Activated T-cell treated with anti-CD3 and anti-CD28 coated beads, Interleukin-2, amount 50 U/mL, for 72 hours (primary cell): ENCODE data around the gene EEF1A2. TPM values are rescaled to one million over a fixed set of nuclear protein-coding genes. Genes with fewer than 3 reads are reported as not detected.
"Not testable (repeated sequence)": the region's sequence is repeated elsewhere in the genome, so short reads cannot be mapped to it uniquely, and the experiment has no call there.

ENCODE experiments used
- ATAC-seq, 2 donors: fragments of 150-1000 bp; cut with Tn5 transposase; replicated peaks in 1 of 2; 2 replicates each; pipeline ENCODE4 v1.10.0; 2021; ENCODE audit warnings: moderate library complexity in 2 of 2, mild to moderate bottlenecking in 1 of 2
- DNase-seq, 2 donors: peaks; one replicate each; pipeline ENCODE4 v3.0.0; 2021 to 2022; ENCODE audit warnings: mixed read lengths in 1 of 2
- H3K27ac Mint-ChIP-seq: one replicate; pipeline ENCODE4 v1.8.0; 2022; ENCODE audit warnings: mild to moderate bottlenecking, moderate library complexity, mixed read lengths
- H3K27me3 Mint-ChIP-seq: one replicate; pipeline ENCODE4 v1.8.0; 2022; ENCODE audit warnings: low read depth, mixed read lengths
- H3K36me3 Mint-ChIP-seq, 2 donors: one replicate each; pipeline ENCODE4 v1.8.0; 2022; ENCODE audit warnings: mixed read lengths in 2 of 2, mild to moderate bottlenecking in 1 of 2; ENCODE audit not compliant: insufficient read depth in 2 of 2
- H3K4me1 Mint-ChIP-seq: one replicate; pipeline ENCODE4 v1.8.0; 2022; ENCODE audit warnings: low read depth, mixed read lengths
- H3K4me3 Mint-ChIP-seq, 2 donors: one replicate each; pipeline ENCODE4 v1.8.0; 2022; ENCODE audit warnings: mild to moderate bottlenecking in 2 of 2, mixed read lengths in 2 of 2, moderate library complexity in 2 of 2
- H3K9me3 Mint-ChIP-seq, 2 donors: one replicate each; pipeline ENCODE4 v1.8.0; 2022; ENCODE audit warnings: mixed read lengths in 2 of 2
- total RNA-seq, 2 donors: library from RNA; stranded (reverse); gene quantifications; one replicate each; pipeline ENCODE4 v1.2.3, GENCODE V29; 2022

The EEF1A2 gene
- total RNA-seq, 2 donors from 2014 or later = 0.94 to 8.3 TPM

DNA sequence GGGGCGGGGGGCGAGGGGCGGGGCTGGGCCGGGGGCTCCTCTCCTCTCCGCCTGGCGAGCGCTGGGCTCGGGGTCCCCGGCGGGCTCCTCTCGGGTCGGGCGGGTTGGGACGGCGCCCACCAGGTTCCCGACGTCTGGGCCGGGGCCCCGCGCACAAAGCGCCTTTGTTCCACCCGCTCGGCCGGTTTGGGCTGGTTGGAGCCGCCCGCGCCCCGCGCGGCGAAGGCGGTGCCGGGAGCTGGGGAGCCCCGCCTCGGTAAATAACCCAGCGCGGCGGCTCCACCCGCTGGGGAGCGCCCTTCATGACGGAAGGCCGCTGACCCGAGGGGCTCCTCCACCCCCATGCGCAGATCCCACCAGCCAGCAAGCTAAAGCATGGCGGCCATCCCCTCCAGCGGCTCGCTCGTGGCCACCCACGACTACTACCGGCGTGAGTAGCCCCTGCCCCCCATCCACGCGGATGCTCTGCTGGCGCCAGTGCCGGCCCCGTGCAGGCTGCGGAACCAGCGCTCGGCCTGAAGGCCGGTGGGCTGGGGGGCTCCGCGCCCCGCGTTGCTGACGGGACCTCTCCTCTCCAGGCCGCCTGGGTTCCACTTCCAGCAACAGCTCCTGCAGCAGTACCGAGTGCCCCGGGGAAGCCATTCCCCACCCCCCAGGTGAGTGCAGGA is 22.2 kb upstream of the EEF1A2 start:
- Mint-ChIP-seq H3K9me3 (peaks cover 3 to 5% of the 10 kb centered on the region in 2 donors), H3K27me3 (no peaks in the 10 kb centered on the region), H3K36me3 (peaks cover 8 to 17% of the 10 kb centered on the region in 2 donors), H3K4me3 (peak overlapping the region; percentile 85 to 89), H3K4me1 (peaks cover 17% of the 10 kb centered on the region), H3K27ac (no peak overlapping the region)
- DNase-seq (peak; percentile 67 to 79), ATAC-seq (peak; percentile 58 to 59)

DNA sequence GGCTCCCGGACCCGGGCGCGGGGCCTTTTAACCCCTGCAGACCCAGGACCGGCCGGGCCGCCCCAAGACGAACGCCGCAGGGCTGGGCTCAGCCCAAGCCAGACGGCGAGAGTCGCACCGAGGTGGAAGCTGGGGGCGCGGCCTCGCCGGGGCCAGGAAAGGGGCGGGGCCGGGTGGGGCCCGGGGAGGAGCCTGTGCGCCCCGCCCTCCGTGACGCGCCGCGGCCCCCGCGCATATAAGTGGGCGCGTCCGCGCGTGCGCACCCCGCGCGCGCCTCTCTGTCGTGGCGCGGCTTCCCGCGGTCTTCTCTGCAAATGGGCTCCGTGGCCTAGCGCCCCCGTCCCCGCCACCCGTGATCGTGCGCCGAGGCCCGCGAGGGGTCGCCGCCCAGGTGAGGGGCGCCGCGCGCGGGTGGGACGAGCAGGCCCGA is 21.6 kb upstream of the EEF1A2 start, which contains the start of gene PPDPF:
Gene PPDPF, plus strand, starts transcription at position 262 of the 430 bp plus-strand sequence. CDS start 544 bp downstream, outside the sequence.
- no peaks in the 10 kb centered on the region for H3K27me3 Mint-ChIP-seq
- H3K27ac Mint-ChIP-seq = no peak within 1 kb of the TSS

DNA sequence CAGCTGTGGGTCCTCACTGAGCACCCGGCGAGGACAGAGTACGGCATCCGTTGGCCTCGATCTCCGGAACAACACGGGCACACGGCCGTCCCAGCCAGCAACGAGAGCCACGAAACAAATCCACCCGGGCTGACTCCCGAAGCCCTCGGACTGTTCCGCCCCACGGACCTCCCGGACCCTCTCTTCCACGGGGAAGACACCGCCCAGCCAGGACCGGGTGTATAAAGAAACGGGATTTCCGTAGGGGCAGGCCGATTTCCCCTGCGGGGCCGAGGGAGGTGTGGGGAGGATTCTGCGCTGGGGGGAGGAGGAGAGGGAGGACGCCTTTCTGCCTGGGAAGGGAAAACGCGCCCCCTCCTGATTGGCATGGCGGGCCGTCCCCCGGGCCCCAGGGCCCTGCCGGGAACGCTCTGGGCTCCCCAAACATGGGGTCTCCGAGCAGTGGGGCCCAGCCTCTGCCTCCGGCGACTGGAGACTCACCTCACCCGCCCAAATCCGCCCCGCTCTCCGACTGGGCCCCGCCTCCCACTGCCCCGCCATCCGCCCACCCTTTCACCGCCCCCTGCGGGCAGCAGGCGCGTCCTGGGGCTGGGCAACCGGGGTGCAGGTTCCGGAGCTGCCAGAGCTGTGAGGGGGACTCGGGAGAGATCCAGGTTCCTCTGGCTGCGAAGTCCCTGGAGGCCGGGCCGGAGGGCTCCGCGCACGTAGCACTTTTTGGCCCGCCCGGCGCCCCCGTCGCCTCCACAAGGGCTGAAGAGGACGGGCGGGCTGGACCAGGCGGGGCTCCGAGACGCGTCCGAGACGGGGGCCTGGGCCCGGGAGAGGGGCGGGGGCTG is 21.0 kb upstream of the EEF1A2 start:
- peak overlapping the region; percentile 74 to 77 for H3K4me3 Mint-ChIP-seq
- DNase-seq (peak; percentile 77 to 81), ATAC-seq (peak; percentile 69 to 74)
- peaks cover 12 to 17% of the 10 kb centered on the region in 2 donors for H3K36me3 Mint-ChIP-seq
- no peaks in the 10 kb centered on the region for H3K27me3 Mint-ChIP-seq
- peaks cover 17% of the 10 kb centered on the region for H3K4me1 Mint-ChIP-seq
- H3K27ac Mint-ChIP-seq = no peak overlapping the region
- H3K9me3 Mint-ChIP-seq = peaks cover 3 to 11% of the 10 kb centered on the region in 2 donors

More for the DNA sequence above, 21.6 kb upstream of the EEF1A2 start, which contains the start of gene PPDPF:
- peak; percentile 87 to 91 for ATAC-seq
- Mint-ChIP-seq H3K36me3 (peaks cover 10 to 17% of the 10 kb centered on the region in 2 donors), H3K4me3 (peak within 1 kb of the TSS; percentile 85 to 89), H3K4me1 (peaks cover 17% of the 10 kb centered on the region), H3K9me3 (peaks cover 3 to 5% of the 10 kb centered on the region in 2 donors)
- DNase-seq = peak; percentile 79 to 89

DNA sequence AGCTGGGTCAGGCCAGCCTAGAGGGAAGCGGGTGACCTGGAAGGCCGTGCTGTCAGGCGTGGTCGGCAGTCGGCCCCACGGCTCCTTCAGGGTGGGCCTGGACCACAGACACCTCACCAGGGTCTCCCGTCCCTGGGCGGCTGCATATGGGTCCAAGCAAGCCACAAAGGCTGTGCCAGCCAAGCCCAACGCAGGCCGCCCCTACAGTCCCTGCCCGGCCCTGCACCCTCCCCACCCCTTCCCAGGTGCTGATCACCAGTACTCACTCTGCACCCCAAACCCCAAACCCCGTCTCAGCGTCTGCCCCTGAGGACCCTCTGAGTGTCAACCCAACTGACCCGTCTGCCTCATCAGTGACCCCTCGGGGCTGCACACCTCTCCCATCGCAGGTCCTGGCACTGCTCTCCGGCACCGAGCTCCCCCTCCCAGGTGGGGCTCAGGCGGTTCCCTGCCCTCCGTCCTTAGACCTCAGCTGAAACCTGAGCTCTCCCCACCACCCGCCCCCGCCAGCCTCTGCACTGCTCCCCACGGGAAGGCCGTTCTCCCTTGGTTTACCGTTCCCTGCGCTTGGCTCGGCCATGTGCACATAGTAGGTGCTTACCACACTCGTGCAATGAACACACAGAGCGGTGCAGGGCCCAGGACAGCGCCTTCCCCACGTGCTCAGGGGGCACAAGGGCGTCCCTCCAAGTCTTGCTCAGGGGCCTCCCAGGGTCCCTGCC is 20.2 kb upstream of the EEF1A2 start:
- Mint-ChIP-seq H3K4me1 (peaks cover 10% of the 10 kb centered on the region), H3K36me3 (peaks cover 12 to 15% of the 10 kb centered on the region in 2 donors), H3K4me3 (peak overlapping the region; percentile 74 to 77), H3K27me3 (peaks cover 4% of the 10 kb centered on the region), H3K9me3 (peaks cover 5 to 11% of the 10 kb centered on the region in 2 donors), H3K27ac (no peak overlapping the region)
- ATAC-seq = no peak
- DNase-seq = no peak

DNA sequence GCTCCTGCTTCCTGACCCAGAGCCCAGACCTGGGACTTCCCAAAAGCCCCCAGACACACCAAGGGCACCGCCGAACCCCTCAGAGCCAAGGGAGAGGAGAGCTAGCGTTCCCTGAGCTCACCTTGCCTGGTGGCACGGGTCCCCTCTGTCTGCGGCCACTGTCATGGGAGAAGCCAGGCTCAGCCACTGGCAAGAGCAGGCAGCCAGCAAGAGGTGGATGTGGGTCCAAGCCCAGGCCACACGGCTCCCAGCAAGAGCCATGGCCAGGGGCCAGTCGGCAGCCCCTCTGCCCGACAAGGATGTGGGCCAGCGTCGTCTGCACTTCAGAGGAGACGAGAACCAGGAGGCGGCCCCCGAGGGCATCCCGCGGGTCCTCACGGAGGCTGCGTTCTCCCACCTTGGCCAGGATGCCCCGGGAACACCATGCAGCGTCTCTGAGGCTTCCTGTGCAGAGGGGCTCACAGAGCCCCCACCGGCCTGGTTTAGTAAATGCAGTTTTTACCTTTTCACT is 19.5 kb upstream of the EEF1A2 start:
- Mint-ChIP-seq H3K27me3 (peaks cover 7% of the 10 kb centered on the region), H3K27ac (no peak overlapping the region), H3K36me3 (peaks cover 7 to 9% of the 10 kb centered on the region in 2 donors), H3K9me3 (peaks cover 5 to 7% of the 10 kb centered on the region in 2 donors), H3K4me1 (peaks cover 8% of the 10 kb centered on the region), H3K4me3 (peak overlapping the region; percentile 42 to 77)
- DNase-seq = no peak
- no peak for ATAC-seq

- DNase-seq = no peak
- H3K4me3 Mint-ChIP-seq = peak overlapping the region in 1 of 2 donors; percentile 3
- no peak overlapping the region for H3K27ac Mint-ChIP-seq
- peaks cover 4 to 6% of the 10 kb centered on the region in 2 donors for H3K9me3 Mint-ChIP-seq
- peaks cover 14% of the 10 kb centered on the region for H3K27me3 Mint-ChIP-seq
- H3K4me1 Mint-ChIP-seq = peaks cover 7% of the 10 kb centered on the region
- peaks cover 4 to 5% of the 10 kb centered on the region in 2 donors for H3K36me3 Mint-ChIP-seq
- no peak for ATAC-seq
Measured at GRCh38 chr20:63517376-63518309, 18.8 kb upstream of the EEF1A2 start.

- not testable (repeated sequence) for H3K4me3 Mint-ChIP-seq, H3K4me1 Mint-ChIP-seq, H3K27ac Mint-ChIP-seq, H3K36me3 Mint-ChIP-seq, ATAC-seq, DNase-seq, H3K9me3 Mint-ChIP-seq
- H3K27me3 Mint-ChIP-seq = peaks cover 41% of the 10 kb centered on the region
Measured at GRCh38 chr20:63514520-63514919, 15.6 kb upstream of the EEF1A2 start.

DNA sequence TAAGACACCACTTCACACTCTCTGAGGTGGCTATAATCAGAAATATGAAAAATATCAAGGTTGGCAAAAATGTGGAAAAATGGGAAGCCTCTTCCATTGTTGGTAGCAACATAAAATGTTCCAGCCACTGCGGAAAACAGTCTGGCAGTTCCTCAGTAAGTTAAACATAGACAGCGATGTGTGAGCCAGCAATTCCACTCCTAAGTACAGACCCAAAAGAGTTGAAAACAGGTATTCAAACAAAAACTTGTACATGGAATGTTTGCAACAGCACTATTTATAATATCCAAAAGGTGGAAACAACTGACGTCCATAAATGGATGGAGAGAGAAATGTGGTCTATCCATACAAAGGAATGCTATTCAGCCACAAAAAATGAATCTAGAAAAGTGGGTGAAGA is 14.3 kb upstream of the EEF1A2 start:
- DNase-seq (no peak), ATAC-seq (no peak)
- Mint-ChIP-seq H3K9me3 (peaks cover 2 to 5% of the 10 kb centered on the region in 2 donors), H3K27me3 (peaks cover 50% of the 10 kb centered on the region), H3K4me1 (no peaks in the 10 kb centered on the region), H3K4me3 (no peak overlapping the region), H3K27ac (no peak overlapping the region), H3K36me3 (peaks cover 2 to 4% of the 10 kb centered on the region in 2 donors)

DNA sequence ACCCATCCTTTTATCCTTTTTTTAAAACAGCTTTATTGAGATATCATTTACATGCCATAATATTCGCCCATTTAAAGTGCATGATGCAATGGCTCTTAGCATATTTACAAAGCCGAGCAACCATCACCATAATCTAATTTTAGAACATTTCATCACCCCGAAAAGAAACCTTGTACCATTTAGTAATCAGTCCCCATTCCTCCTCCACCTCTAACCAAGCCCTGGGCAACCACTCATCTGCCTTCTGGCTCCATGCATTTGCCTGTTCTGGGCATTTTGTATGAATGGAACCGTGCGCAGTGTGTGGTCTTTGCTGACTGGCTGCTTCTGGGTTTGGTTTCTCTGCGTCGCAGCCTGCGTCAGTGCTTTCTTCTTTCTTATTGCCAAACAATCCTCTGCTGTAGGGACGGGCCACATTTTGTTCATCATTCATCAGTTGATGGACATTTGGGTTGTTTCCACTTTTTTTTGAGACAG is 10.2 kb upstream of the EEF1A2 start:
- Mint-ChIP-seq H3K36me3 (peaks cover 0 to 2% of the 10 kb centered on the region in 2 donors), H3K27me3 (peaks cover 66% of the 10 kb centered on the region), H3K4me1 (no peaks in the 10 kb centered on the region), H3K9me3 (peaks cover 2 to 4% of the 10 kb centered on the region in 2 donors), H3K4me3 (no peak overlapping the region), H3K27ac (no peak overlapping the region)
- ATAC-seq = no peak
- DNase-seq = no peak

GRCh38 chr20:63508072-63508768 is 9.3 kb upstream of the EEF1A2 start:
- ATAC-seq (peak; percentile 36 to 52), DNase-seq (no peak)
- no peaks in the 10 kb centered on the region for H3K4me1 Mint-ChIP-seq
- peak overlapping the region in 1 of 2 donors; percentile 6 for H3K4me3 Mint-ChIP-seq
- peaks cover 61% of the 10 kb centered on the region for H3K27me3 Mint-ChIP-seq
- no peak overlapping the region for H3K27ac Mint-ChIP-seq
- H3K36me3 Mint-ChIP-seq = peaks cover 0 to 2% of the 10 kb centered on the region in 2 donors
- peaks cover 2 to 5% of the 10 kb centered on the region in 2 donors for H3K9me3 Mint-ChIP-seq

- H3K9me3 Mint-ChIP-seq = peaks cover 2 to 5% of the 10 kb centered on the region in 2 donors
- H3K4me3 Mint-ChIP-seq = peak overlapping the region in 1 of 2 donors; percentile 14
- peaks cover 51% of the 10 kb centered on the region for H3K27me3 Mint-ChIP-seq
- H3K36me3 Mint-ChIP-seq = peaks cover 0 to 2% of the 10 kb centered on the region in 2 donors
- no peak overlapping the region for H3K27ac Mint-ChIP-seq
- DNase-seq (no peak), ATAC-seq (no peak)
- H3K4me1 Mint-ChIP-seq = no peaks in the 10 kb centered on the region
Measured at GRCh38 chr20:63507083-63507743, 8.3 kb upstream of the EEF1A2 start.
